ENCODE measurements around the gene TCEANC. TPM values are rescaled to one million over a fixed set of nuclear protein-coding genes. Genes with fewer than 3 reads are reported as not detected.

Gene TCEANC
- total RNA-seq, 1 experiment from 2014 or later, result 0.92 TPM

DNA sequence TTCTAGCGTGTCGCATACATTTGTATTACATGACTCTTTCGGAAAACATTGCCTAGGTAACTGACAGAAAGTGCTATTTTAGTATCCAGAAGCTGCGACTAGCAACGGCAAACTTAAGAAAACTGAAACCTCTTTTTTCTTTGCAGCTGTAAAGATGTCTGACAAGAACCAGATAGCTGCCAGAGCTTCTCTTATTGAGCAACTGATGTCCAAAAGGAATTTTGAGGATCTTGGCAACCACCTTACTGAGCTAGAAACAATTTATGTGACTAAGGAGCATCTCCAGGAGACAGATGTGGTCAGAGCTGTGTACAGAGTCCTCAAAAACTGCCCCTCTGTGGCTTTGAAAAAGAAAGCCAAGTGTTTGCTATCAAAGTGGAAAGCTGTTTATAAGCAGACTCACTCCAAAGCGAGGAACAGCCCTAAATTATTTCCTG is 9.4 kb downstream of the TCEANC start:
- no peaks in the 10 kb centered on the region for H3K4me1 ChIP-seq (ENCODE audit: control insufficient read depth, insufficient read depth, low read length)
- no peak overlapping the region for H3K4me3 ChIP-seq (ENCODE audit: low read depth in 2 of 2, low read length in 2 of 2)
- H3K9me3 ChIP-seq (ENCODE audit: control insufficient read depth, insufficient read depth, low read depth, low read length), result no peaks in the 10 kb centered on the region
- H3K36me3 ChIP-seq (ENCODE audit: control insufficient read depth, insufficient read depth, low read length), result no peaks in the 10 kb centered on the region
- no peak for ATAC-seq
- ChIA-PET CTCF (interaction anchor here (0.5 kb wide), 1 partner anchor 367 kb away, joined by 3 read pairs; the partner anchor contains the start of gene GEMIN8), POLR2A (no interaction called here)
- no TSS peak for BruUV-seq (replicated peaks)
- in situ Hi-C loops (cut with HindIII; ENCODE audit: low pct_unique_long_range_greater_than_20kb, low sequenced_read_pairs) (no loop called here), intact Hi-C loops (cut with micrococcal nuclease; ENCODE audit: unreplicated experiment) (no loop called here)
- DNase-seq (ENCODE audit: low read depth, low spot score), result no peak
- H3K27me3 ChIP-seq (ENCODE audit: control insufficient read depth, insufficient read depth, low read length), result no peaks in the 10 kb centered on the region
- H3K27ac ChIP-seq (ENCODE audit: low read length), result no peak overlapping the region
- no peak for TF ChIP-seq TCF7L2 (IDR thresholded peaks at IDR 0.05; ENCODE audit: low read depth, low read length)
- TF ChIP-seq, protein P1, sequence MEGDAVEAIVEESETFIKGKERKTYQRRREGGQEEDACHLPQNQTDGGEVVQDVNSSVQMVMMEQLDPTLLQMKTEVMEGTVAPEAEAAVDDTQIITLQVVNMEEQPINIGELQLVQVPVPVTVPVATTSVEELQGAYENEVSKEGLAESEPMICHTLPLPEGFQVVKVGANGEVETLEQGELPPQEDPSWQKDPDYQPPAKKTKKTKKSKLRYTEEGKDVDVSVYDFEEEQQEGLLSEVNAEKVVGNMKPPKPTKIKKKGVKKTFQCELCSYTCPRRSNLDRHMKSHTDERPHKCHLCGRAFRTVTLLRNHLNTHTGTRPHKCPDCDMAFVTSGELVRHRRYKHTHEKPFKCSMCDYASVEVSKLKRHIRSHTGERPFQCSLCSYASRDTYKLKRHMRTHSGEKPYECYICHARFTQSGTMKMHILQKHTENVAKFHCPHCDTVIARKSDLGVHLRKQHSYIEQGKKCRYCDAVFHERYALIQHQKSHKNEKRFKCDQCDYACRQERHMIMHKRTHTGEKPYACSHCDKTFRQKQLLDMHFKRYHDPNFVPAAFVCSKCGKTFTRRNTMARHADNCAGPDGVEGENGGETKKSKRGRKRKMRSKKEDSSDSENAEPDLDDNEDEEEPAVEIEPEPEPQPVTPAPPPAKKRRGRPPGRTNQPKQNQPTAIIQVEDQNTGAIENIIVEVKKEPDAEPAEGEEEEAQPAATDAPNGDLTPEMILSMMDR (IDR thresholded peaks at IDR 0.05), result no peak
- TF ChIP-seq, protein P2, sequence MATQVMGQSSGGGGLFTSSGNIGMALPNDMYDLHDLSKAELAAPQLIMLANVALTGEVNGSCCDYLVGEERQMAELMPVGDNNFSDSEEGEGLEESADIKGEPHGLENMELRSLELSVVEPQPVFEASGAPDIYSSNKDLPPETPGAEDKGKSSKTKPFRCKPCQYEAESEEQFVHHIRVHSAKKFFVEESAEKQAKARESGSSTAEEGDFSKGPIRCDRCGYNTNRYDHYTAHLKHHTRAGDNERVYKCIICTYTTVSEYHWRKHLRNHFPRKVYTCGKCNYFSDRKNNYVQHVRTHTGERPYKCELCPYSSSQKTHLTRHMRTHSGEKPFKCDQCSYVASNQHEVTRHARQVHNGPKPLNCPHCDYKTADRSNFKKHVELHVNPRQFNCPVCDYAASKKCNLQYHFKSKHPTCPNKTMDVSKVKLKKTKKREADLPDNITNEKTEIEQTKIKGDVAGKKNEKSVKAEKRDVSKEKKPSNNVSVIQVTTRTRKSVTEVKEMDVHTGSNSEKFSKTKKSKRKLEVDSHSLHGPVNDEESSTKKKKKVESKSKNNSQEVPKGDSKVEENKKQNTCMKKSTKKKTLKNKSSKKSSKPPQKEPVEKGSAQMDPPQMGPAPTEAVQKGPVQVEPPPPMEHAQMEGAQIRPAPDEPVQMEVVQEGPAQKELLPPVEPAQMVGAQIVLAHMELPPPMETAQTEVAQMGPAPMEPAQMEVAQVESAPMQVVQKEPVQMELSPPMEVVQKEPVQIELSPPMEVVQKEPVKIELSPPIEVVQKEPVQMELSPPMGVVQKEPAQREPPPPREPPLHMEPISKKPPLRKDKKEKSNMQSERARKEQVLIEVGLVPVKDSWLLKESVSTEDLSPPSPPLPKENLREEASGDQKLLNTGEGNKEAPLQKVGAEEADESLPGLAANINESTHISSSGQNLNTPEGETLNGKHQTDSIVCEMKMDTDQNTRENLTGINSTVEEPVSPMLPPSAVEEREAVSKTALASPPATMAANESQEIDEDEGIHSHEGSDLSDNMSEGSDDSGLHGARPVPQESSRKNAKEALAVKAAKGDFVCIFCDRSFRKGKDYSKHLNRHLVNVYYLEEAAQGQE (IDR thresholded peaks at IDR 0.05; ENCODE audit: insufficient read depth in 1 of 2, low read depth in 2 of 2, low read length in 1 of 2), result no peak

DNA sequence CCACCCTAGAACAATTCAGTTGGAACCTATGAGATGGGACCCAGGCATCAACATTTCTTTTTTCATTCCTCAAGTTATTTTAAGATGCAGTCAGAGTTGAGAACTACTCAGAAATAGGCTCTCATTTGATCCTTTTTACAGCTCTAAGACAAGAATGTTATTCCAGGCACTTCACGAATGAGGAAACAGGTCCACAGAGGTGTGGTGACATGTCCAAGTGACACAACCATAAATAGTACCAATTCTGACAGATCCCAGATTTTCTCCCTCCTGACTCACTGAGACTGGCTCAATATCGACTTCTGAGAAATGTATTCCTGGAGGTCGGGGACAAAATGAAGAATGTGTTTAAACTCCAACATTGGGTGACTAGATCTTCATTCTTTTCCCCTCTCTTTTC is 11.1 kb downstream of the TCEANC start:
- DNase-seq (ENCODE audit: low read depth, low spot score), result no peak
- ChIA-PET CTCF (no interaction called here), POLR2A (no interaction called here)
- Histone ChIP-seq H3K9me3 (ENCODE audit: control insufficient read depth, insufficient read depth, low read depth, low read length) (no peaks in the 10 kb centered on the region), H3K27ac (ENCODE audit: low read length) (no peak overlapping the region), H3K36me3 (ENCODE audit: control insufficient read depth, insufficient read depth, low read length) (no peaks in the 10 kb centered on the region), H3K27me3 (ENCODE audit: control insufficient read depth, insufficient read depth, low read length) (no peaks in the 10 kb centered on the region), H3K4me1 (ENCODE audit: control insufficient read depth, insufficient read depth, low read length) (no peaks in the 10 kb centered on the region), H3K4me3 (ENCODE audit: low read depth in 2 of 2, low read length in 2 of 2) (no peak overlapping the region)
- TF ChIP-seq TCF7L2 (IDR thresholded peaks at IDR 0.05; ENCODE audit: low read depth, low read length), result no peak
- TF ChIP-seq, protein P1 (IDR thresholded peaks at IDR 0.05), result no peak
- no peak for TF ChIP-seq POLR2AphosphoS5 (IDR thresholded peaks at IDR 0.05; ENCODE audit: low read depth, low read length)
- TF ChIP-seq, protein P2 (IDR thresholded peaks at IDR 0.05; ENCODE audit: insufficient read depth in 1 of 2, low read depth in 2 of 2, low read length in 1 of 2), result no peak
- TF ChIP-seq SIN3A (IDR thresholded peaks at IDR 0.05; ENCODE audit: borderline replicate concordance, insufficient read depth, low read depth, low read length), result no peak
- ATAC-seq, result no peak
- BruUV-seq (replicated peaks), result no TSS peak
- in situ Hi-C loops (cut with HindIII; ENCODE audit: low pct_unique_long_range_greater_than_20kb, low sequenced_read_pairs), result no loop called here
- intact Hi-C loops (cut with micrococcal nuclease; ENCODE audit: unreplicated experiment), result no loop called here
